Lower lobe of right lung (tissue), 2 donors: ENCODE measurements around the gene SLC35G6. TPM values are rescaled to one million over a fixed set of nuclear protein-coding genes. Genes with fewer than 3 reads are reported as not detected.
"Not testable (repeated sequence)": the region's sequence is repeated elsewhere in the genome, so short reads cannot be mapped to it uniquely, and the experiment has no call there.

Source experiments
- ATAC-seq, 2 donors: fragments of 200-7000 bp; cut with Tn5 transposase; one replicate each; pipeline ENCODE4 v1.9.1; 2020 to 2022; ENCODE audit warnings: mild to moderate bottlenecking in 2 of 2, moderate library complexity in 2 of 2
- DNase-seq: peaks from one replicate; pipeline ENCODE4 v3.0.0-alpha.2; 2020
- H3K27ac ChIP-seq: fragments of 200-600 bp; one replicate; pipeline ENCODE4 v1.8.0; 2022
- H3K27me3 ChIP-seq: fragments of 200-600 bp; one replicate; pipeline ENCODE4 v1.8.0; 2022; ENCODE audit warnings: low read depth
- H3K36me3 ChIP-seq: fragments of 200-600 bp; one replicate; pipeline ENCODE4 v1.8.0; 2022; ENCODE audit warnings: mild to moderate bottlenecking
- H3K4me1 ChIP-seq: fragments of 200-600 bp; one replicate; pipeline ENCODE4 v1.8.0; 2022
- H3K4me3 ChIP-seq: fragments of 200-600 bp; one replicate; pipeline ENCODE4 v1.8.0; 2022; ENCODE audit warnings: mild to moderate bottlenecking
- H3K9me3 ChIP-seq: fragments of 200-600 bp; one replicate; pipeline ENCODE4 v1.8.0; 2022
- intact Hi-C: fragments of 100-400 bp; cut with DNase I; formaldehyde crosslinking; loops from one replicate; pipeline ENCODE4 v1.11.0; 2022
- total RNA-seq: library from RNA; stranded (reverse); fragmentation: NEBNext Ultra II Directional; extraction: Animal tissue kit (Norgen Biotek cat#: 25700); gene quantifications from one replicate; pipeline ENCODE4 v1.2.1, GENCODE V29; 2021
- TF ChIP-seq, protein P1 (sequence below): fragments of 200-600 bp; IDR thresholded peaks from one replicate; pipeline ENCODE4 v1.8.0; 2022; ENCODE audit warnings: antibody characterized with exemption, mild to moderate bottlenecking
- donor health status: DM: no; HTN: yes; CAD: no; lungs with severe emphysema.

SLC35G6 gene
- total RNA-seq, 1 donor from 2014 or later = not detected

- peaks cover 48% of the 10 kb centered on the region for H3K4me1 ChIP-seq
- DNase-seq = no peak
These were observed 1.2 kb upstream of the SLC35G6 start for GRCh38 chr17:7480089-7480384.

GRCh38 chr17:7481842-7482741 lies 846 bp downstream of the SLC35G6 start:
- DNase-seq, H3K27me3 ChIP-seq, ATAC-seq, intact Hi-C loops, H3K9me3 ChIP-seq, H3K36me3 ChIP-seq, H3K4me3 ChIP-seq: not testable (repeated sequence)
- Histone ChIP-seq H3K27ac (peak overlapping the region; percentile 100), H3K4me1 (peaks cover 48% of the 10 kb centered on the region)

More at GRCh38 chr17:7480089-7480384, 1.2 kb upstream of the SLC35G6 start:
- Histone ChIP-seq H3K4me3 (peak overlapping the region; percentile 86), H3K9me3 (no peaks in the 10 kb centered on the region), H3K27ac (peak overlapping the region; percentile 100), H3K36me3 (no peaks in the 10 kb centered on the region), H3K27me3 (no peaks in the 10 kb centered on the region)
- TF ChIP-seq, protein P1, sequence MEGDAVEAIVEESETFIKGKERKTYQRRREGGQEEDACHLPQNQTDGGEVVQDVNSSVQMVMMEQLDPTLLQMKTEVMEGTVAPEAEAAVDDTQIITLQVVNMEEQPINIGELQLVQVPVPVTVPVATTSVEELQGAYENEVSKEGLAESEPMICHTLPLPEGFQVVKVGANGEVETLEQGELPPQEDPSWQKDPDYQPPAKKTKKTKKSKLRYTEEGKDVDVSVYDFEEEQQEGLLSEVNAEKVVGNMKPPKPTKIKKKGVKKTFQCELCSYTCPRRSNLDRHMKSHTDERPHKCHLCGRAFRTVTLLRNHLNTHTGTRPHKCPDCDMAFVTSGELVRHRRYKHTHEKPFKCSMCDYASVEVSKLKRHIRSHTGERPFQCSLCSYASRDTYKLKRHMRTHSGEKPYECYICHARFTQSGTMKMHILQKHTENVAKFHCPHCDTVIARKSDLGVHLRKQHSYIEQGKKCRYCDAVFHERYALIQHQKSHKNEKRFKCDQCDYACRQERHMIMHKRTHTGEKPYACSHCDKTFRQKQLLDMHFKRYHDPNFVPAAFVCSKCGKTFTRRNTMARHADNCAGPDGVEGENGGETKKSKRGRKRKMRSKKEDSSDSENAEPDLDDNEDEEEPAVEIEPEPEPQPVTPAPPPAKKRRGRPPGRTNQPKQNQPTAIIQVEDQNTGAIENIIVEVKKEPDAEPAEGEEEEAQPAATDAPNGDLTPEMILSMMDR = no peak
- ATAC-seq = no peak
- intact Hi-C loops = no loop called here

DNA sequence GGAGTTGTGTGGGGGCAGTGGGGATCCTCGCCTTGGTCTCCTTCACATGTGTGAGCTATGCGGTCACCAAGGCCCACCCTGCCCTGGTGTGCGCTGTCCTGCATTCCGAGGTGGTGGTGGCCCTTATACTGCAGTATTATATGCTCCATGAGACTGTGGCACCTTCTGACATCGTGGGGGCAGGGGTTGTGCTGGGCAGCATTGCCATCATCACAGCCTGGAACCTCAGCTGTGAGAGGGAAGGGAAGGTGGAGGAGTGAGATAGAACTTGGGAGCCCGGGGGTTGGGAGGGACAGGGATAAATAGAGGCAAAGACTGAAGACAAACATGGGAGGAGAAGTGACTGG lies 1.5 kb downstream of the SLC35G6 start:
- DNase-seq, H3K9me3 ChIP-seq, H3K27me3 ChIP-seq, H3K36me3 ChIP-seq, intact Hi-C loops, ATAC-seq: not testable (repeated sequence)
- H3K4me1 ChIP-seq = peaks cover 48% of the 10 kb centered on the region
- peak overlapping the region; percentile 77 for H3K4me3 ChIP-seq
- H3K27ac ChIP-seq = peak overlapping the region; percentile 100

- Histone ChIP-seq H3K4me3 (peak overlapping the region; percentile 77), H3K27ac (peak overlapping the region; percentile 100), H3K27me3 (no peaks in the 10 kb centered on the region), H3K4me1 (peaks cover 52% of the 10 kb centered on the region), H3K36me3 (no peaks in the 10 kb centered on the region), H3K9me3 (no peaks in the 10 kb centered on the region)
- ATAC-seq (peak; percentile 80 to 85), DNase-seq (peak; percentile 93)
- TF ChIP-seq, protein P1 = no peak
- intact Hi-C loops = no loop called here
These were observed 2.2 kb downstream of the SLC35G6 start for GRCh38 chr17:7483255-7484066.

GRCh38 chr17:7484067-7484918 lies 3.0 kb downstream of the SLC35G6 start, which contains the start of gene POLR2A:
Gene POLR2A, plus strand, starts transcription at chr17:7484366.
- Histone ChIP-seq H3K27ac (peak within 1 kb of the TSS; percentile 100), H3K9me3 (no peaks in the 10 kb centered on the region), H3K27me3 (no peaks in the 10 kb centered on the region), H3K4me1 (peaks cover 60% of the 10 kb centered on the region), H3K4me3 (peak within 1 kb of the TSS; percentile 77), H3K36me3 (no peaks in the 10 kb centered on the region)
- peak; percentile 98 for DNase-seq
- intact Hi-C loops = no loop called here
- peak; percentile 90 to 93 for ATAC-seq
- TF ChIP-seq, protein P1 = peak; percentile 17

DNA sequence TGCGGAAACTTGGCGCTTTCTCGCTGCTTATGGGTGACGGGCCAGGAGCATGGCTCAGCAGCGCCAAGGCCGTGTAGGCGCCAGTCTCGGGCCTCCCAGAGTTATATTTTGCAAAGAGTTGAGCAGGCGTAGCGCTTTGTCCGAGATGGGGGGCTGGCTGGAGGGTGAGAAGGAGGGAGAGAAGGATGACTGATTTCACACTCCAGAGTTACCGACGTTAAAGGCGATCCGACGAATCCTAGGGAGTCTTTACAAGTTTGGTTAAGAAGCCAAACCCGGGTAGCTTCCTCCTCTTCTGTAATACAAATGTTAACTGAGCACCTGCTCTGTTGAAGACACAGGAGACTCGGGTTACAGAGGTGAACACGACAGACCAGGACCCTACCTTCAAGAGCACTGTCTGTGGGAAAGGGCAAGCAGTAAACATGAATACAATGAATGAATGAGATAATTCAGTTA lies 3.7 kb downstream of the SLC35G6 start:
- Histone ChIP-seq H3K4me3 (peak overlapping the region; percentile 77), H3K9me3 (no peaks in the 10 kb centered on the region), H3K36me3 (no peaks in the 10 kb centered on the region), H3K27ac (peak overlapping the region; percentile 100), H3K4me1 (peaks cover 65% of the 10 kb centered on the region), H3K27me3 (no peaks in the 10 kb centered on the region)
- no peak for ATAC-seq
- DNase-seq = no peak
- intact Hi-C loops = no loop called here
- TF ChIP-seq, protein P1 = no peak
